Measurements from ENCODE around the gene TECPR2. TPM values are rescaled to one million over a fixed set of nuclear protein-coding genes. Genes with fewer than 3 reads are reported as not detected.
"Not testable (repeated sequence)": the region's sequence is repeated elsewhere in the genome, so short reads cannot be mapped to it uniquely, and the experiment has no call there.

TECPR2 gene
- total RNA-seq, 1 experiment from 2014 or later = 21.3 TPM

DNA sequence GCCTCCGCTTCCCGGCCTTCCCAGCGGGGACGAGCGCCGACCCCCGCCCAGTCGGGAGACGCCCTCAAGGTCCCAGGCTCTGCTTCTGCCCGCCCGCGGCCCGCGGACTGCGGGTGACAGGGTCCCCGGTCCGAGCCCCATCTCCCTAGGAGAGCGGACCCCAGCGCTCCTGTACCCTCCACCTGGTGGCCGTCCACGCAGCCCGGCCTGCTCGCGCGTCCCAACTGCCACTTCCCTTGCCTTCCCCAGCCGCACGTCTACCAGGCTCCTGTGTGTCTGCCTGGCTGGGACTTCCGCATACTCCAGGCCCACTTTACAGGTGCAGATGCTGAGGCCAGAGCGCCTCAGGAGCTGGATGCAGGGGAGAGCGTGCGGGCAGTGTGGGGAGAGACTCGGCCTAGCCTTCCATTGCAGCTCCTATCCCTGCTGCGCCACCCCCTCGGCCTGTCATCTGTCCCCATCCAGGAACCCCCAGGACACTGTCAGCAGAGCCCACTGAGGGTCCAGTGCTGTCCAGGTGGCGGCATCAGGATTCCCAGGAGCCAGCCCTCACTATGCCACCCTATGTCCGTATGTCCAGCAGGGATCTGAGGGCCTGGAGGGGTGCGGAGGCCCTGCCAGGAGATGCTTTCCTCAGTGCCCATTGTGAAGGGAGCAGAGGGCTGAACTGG, 154.8 kb downstream of the TECPR2 start (continued):
- TF ChIP-seq, protein P1, sequence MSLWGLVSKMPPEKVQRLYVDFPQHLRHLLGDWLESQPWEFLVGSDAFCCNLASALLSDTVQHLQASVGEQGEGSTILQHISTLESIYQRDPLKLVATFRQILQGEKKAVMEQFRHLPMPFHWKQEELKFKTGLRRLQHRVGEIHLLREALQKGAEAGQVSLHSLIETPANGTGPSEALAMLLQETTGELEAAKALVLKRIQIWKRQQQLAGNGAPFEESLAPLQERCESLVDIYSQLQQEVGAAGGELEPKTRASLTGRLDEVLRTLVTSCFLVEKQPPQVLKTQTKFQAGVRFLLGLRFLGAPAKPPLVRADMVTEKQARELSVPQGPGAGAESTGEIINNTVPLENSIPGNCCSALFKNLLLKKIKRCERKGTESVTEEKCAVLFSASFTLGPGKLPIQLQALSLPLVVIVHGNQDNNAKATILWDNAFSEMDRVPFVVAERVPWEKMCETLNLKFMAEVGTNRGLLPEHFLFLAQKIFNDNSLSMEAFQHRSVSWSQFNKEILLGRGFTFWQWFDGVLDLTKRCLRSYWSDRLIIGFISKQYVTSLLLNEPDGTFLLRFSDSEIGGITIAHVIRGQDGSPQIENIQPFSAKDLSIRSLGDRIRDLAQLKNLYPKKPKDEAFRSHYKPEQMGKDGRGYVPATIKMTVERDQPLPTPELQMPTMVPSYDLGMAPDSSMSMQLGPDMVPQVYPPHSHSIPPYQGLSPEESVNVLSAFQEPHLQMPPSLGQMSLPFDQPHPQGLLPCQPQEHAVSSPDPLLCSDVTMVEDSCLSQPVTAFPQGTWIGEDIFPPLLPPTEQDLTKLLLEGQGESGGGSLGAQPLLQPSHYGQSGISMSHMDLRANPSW (CRISPR knock-in tag; conservative IDR thresholded peaks at IDR 0.05; ENCODE audit: low read depth) = no peak

DNA sequence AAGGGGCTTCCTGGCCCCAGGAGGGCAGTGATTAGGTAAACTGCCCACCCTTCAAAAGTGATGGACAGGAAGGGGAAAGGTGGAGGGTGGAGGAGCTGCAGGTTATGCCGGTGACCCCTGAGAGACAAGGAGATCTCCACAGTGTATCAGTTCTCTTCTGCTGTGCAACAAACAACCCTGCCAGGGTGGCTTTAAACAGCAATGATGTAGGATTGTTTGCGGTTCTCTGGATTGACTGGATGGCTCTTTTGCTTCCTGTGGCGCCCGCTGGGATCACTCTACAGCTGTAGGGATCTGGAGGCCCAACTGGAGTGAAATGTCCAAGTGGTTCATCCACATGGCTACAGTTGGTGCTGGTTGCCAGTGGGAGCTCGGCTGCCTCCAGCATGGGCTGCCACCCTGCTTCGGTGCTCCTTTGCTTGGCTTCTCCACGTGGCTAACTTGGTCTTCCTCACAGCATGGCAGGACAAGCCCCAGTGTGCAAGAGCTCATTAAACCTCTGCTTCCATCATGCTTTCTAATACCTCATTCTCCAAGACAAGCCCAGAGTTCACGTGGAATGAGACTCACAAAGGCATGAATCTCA, 155.4 kb downstream of the TECPR2 start:
- ATAC-seq = no peak
- TF ChIP-seq CREM (CRISPR knock-in tag; IDR thresholded peaks at IDR 0.05) (no peak), ATF1 (CRISPR knock-in tag; IDR thresholded peaks at IDR 0.05) (no peak), JAZF1 (CRISPR knock-in tag; IDR thresholded peaks at IDR 0.05) (no peak), SP1 (CRISPR knock-in tag; conservative IDR thresholded peaks at IDR 0.05) (no peak), GABPB1 (CRISPR knock-in tag; IDR thresholded peaks at IDR 0.05) (no peak), ZNF532 (CRISPR knock-in tag; IDR thresholded peaks at IDR 0.05; ENCODE audit: borderline replicate concordance) (no peak), E2F1 (CRISPR knock-in tag; IDR thresholded peaks at IDR 0.05) (no peak), KAT7 (CRISPR knock-in tag; IDR thresholded peaks at IDR 0.05; ENCODE audit: borderline replicate concordance) (no peak), ATF3 (CRISPR knock-in tag; conservative IDR thresholded peaks at IDR 0.05) (no peak), TCF7 (CRISPR knock-in tag; IDR thresholded peaks at IDR 0.05; ENCODE audit: low read depth) (no peak), AFF4 (CRISPR knock-in tag; IDR thresholded peaks at IDR 0.05; ENCODE audit: borderline replicate concordance) (no peak), GTF2I (CRISPR knock-in tag; conservative IDR thresholded peaks at IDR 0.05) (no peak), MXD4 (CRISPR knock-in tag; IDR thresholded peaks at IDR 0.05; ENCODE audit: borderline replicate concordance) (no peak), ZNF219 (CRISPR knock-in tag; IDR thresholded peaks at IDR 0.05; ENCODE audit: borderline replicate concordance) (no peak)
- no peaks in the 10 kb centered on the region for H3K36me3 Mint-ChIP-seq
- POLR2A ChIA-PET = no interaction called here
- H3K27ac Mint-ChIP-seq = no peak overlapping the region; the same call in 1 of the 2 replicates
- H3K4me1 Mint-ChIP-seq = peaks cover 7% of the 10 kb centered on the region
- peaks cover 14% of the 10 kb centered on the region for H3K27me3 Mint-ChIP-seq (ENCODE audit: low read depth)
- no peaks in the 10 kb centered on the region for H3K9me3 Mint-ChIP-seq
- peak overlapping the region; percentile 83 for H3K4me3 Mint-ChIP-seq
- CTCF ChIA-PET = interaction anchor here (0.5 to 1.7 kb wide), 8 partner anchors 8 to 254 kb away, joined by 3 to 9 read pairs (median 4); partner anchors contain the start of gene ANKRD9
- DNase-seq (ENCODE audit: low spot score) = no peak

GRCh38 chr14:102519709-102520108, 157.0 kb downstream of the TECPR2 start:
- CTCF ChIA-PET = interaction anchor here (0.6 kb wide), 1 partner anchor 402 kb away, joined by 4 read pairs; no protein-coding TSS in a partner anchor
- peaks cover 13% of the 10 kb centered on the region for H3K4me1 Mint-ChIP-seq
- H3K36me3 Mint-ChIP-seq; ATAC-seq; H3K27ac Mint-ChIP-seq; H3K9me3 Mint-ChIP-seq; POLR2A ChIA-PET; H3K4me3 Mint-ChIP-seq; DNase-seq (ENCODE audit: low spot score): not testable (repeated sequence)
- H3K27me3 Mint-ChIP-seq (ENCODE audit: low read depth) = peaks cover 13% of the 10 kb centered on the region
